Osteoblast (primary cell): ENCODE data around the gene KNL1. TPM values are rescaled to one million over a fixed set of nuclear protein-coding genes. Genes with fewer than 3 reads are reported as not detected.
"Not testable (repeated sequence)": the region's sequence is repeated elsewhere in the genome, so short reads cannot be mapped to it uniquely, and the experiment has no call there.

Experiments used
- DNase-seq: peaks from one replicate; pipeline ENCODE4 v3.0.0; 2011; ENCODE audit warnings: low spot score, mixed read lengths; ENCODE audit not compliant: insufficient read length; ENCODE audit errors: missing footprints
- H2AFZ ChIP-seq: 2 replicates; pipeline ENCODE4 v1.6.0; 2011; ENCODE audit warnings: mild to moderate bottlenecking, low read length
- H3K27ac ChIP-seq: 2 replicates; pipeline ENCODE4 v1.5.1; 2011; ENCODE audit warnings: mild to moderate bottlenecking, low read depth, low read length, moderate library complexity
- H3K27me3 ChIP-seq: 2 replicates; pipeline ENCODE4 v1.6.0; 2012; ENCODE audit warnings: mild to moderate bottlenecking, control low read depth, inconsistent platforms, low read length, moderate library complexity; ENCODE audit not compliant: insufficient read depth
- H3K36me3 ChIP-seq: 2 replicates; pipeline ENCODE4 v1.5.1; 2011; ENCODE audit warnings: mild to moderate bottlenecking, low read length, control low read depth, moderate library complexity; ENCODE audit not compliant: insufficient read depth
- H3K4me1 ChIP-seq: 2 replicates; pipeline ENCODE4 v1.5.1; 2011; ENCODE audit warnings: mild to moderate bottlenecking, low read length, control low read depth, moderate library complexity; ENCODE audit not compliant: insufficient read depth
- H3K4me2 ChIP-seq: 2 replicates; pipeline ENCODE4 v1.6.0; 2011; ENCODE audit warnings: mild to moderate bottlenecking, low read length; ENCODE audit not compliant: insufficient read depth
- H3K4me3 ChIP-seq: fragments of 200-600 bp; sonication (generic); 3 replicates; pipeline ENCODE4 v1.5.1; 2012; ENCODE audit warnings: mild to moderate bottlenecking, low read length, inconsistent platforms; ENCODE audit not compliant: insufficient read depth
- H3K79me2 ChIP-seq: 2 replicates; pipeline ENCODE4 v1.6.0; 2012; ENCODE audit warnings: mild to moderate bottlenecking, low read length, control low read depth, inconsistent platforms; ENCODE audit not compliant: insufficient read depth
- H3K9me3 ChIP-seq: 2 replicates; pipeline ENCODE4 v1.5.1; 2011; ENCODE audit warnings: low read depth, low read length, control low read depth
- H4K20me1 ChIP-seq: 2 replicates; pipeline ENCODE4 v1.6.0; 2012; ENCODE audit warnings: mild to moderate bottlenecking, low read length, control low read depth; ENCODE audit not compliant: insufficient read depth
- total RNA-seq: library from RNA; depleted of rRNA; stranded (reverse); fragments of >200 nt; gene quantifications from 2 replicates; pipeline ENCODE4 v1.2.3, GENCODE V29; 2012
- TF ChIP-seq, protein P1 (sequence below): IDR thresholded peaks from 2 replicates; pipeline ENCODE4 v1.5.1; 2011; ENCODE audit warnings: mild to moderate bottlenecking, low read depth, low read length, moderate library complexity; ENCODE audit errors: extremely low read depth

Gene KNL1
- total RNA-seq, 1 donor = 3.6 TPM

DNA sequence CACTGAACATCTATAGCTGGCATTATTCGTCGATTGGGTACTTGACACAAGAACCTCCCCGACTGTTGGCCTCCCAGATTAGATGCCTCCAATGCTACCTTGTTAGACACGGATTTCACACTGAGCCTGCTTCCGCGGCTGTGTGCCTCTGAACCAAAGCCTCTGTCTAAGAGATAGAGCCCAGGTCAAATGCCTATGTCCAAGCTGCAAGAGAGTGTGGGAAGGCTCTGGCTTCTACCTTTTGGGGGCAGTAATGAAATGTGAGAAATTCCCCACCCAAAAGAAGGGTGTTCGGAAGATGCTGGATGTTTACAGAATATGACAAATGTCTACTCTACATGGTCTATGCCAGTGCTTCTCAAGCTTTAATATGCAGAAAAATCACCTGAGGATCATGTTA, 26.9 kb upstream of the KNL1 start:
- H3K4me2 ChIP-seq = no peak overlapping the region
- no peak for DNase-seq
- peaks cover 40% of the 10 kb centered on the region for H3K79me2 ChIP-seq
- TF ChIP-seq, protein P1, sequence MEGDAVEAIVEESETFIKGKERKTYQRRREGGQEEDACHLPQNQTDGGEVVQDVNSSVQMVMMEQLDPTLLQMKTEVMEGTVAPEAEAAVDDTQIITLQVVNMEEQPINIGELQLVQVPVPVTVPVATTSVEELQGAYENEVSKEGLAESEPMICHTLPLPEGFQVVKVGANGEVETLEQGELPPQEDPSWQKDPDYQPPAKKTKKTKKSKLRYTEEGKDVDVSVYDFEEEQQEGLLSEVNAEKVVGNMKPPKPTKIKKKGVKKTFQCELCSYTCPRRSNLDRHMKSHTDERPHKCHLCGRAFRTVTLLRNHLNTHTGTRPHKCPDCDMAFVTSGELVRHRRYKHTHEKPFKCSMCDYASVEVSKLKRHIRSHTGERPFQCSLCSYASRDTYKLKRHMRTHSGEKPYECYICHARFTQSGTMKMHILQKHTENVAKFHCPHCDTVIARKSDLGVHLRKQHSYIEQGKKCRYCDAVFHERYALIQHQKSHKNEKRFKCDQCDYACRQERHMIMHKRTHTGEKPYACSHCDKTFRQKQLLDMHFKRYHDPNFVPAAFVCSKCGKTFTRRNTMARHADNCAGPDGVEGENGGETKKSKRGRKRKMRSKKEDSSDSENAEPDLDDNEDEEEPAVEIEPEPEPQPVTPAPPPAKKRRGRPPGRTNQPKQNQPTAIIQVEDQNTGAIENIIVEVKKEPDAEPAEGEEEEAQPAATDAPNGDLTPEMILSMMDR = peak; percentile 31
- H3K27ac ChIP-seq = no peak overlapping the region
- peaks cover 5% of the 10 kb centered on the region for H4K20me1 ChIP-seq
- peaks cover 15% of the 10 kb centered on the region for H3K36me3 ChIP-seq
- H3K27me3 ChIP-seq = no peaks in the 10 kb centered on the region
- H3K4me1 ChIP-seq = peaks cover 24% of the 10 kb centered on the region
- no peak overlapping the region for H3K4me3 ChIP-seq
- H2AFZ ChIP-seq = no peak overlapping the region
- H3K9me3 ChIP-seq = no peaks in the 10 kb centered on the region

DNA sequence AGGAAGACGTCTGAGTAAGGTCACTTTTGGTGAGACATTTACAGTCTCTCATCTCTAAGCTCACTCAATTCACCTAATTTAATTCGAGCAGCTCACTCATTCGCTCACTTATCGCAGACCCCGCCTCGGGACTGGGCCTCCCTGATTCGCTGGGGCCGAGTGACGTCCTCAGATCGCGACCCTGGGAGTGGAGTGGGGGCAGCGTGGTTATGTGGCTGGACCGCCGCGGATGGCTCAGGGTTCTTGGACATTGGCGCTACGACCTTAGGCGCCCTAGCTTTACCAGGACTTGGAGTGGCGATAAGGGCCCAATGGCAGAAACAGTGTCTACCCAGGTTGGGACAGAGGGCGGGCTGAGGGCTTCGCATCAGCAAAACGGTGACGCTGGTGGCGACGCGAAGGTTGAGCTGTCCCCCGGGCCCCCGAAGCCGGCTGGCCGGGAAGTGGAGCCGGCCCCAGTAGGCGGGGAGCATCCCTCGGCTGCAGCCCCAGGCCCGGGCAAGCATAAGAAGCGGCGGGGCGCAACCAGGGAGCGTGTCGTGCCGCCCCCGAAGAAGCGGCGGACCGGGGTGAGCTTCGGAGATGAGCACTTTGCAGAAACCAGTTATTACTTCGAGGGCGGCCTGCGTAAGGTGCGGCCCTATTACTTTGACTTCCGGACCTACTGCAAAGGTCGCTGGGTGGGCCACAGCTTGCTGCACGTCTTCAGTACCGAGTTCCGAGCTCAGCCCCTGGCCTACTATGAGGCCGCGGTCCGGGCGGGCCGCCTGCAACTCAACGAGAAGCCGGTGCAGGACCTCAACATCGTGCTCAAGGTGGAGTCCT, 24.7 kb upstream of the KNL1 start, which contains the start of gene RPUSD2:
RPUSD2 (plus strand) TSS at position 171 of the 825 bp plus-strand sequence; CDS start at position 210, 39 bp downstream.
- H3K4me3 ChIP-seq = peak within 1 kb of the TSS; percentile 81
- peak within 1 kb of the TSS; percentile 72 for H3K27ac ChIP-seq
- TF ChIP-seq, protein P1 = no peak
- no peaks in the 10 kb centered on the region for H3K27me3 ChIP-seq
- peaks cover 28% of the 10 kb centered on the region for H3K79me2 ChIP-seq
- peak within 1 kb of the TSS; percentile 92 for H2AFZ ChIP-seq
- H4K20me1 ChIP-seq = peaks cover 5% of the 10 kb centered on the region
- H3K4me1 ChIP-seq = peaks cover 20% of the 10 kb centered on the region
- DNase-seq = peak; percentile 97
- peak within 1 kb of the TSS; percentile 90 for H3K4me2 ChIP-seq
- H3K9me3 ChIP-seq = no peaks in the 10 kb centered on the region
- peaks cover 22% of the 10 kb centered on the region for H3K36me3 ChIP-seq

DNA sequence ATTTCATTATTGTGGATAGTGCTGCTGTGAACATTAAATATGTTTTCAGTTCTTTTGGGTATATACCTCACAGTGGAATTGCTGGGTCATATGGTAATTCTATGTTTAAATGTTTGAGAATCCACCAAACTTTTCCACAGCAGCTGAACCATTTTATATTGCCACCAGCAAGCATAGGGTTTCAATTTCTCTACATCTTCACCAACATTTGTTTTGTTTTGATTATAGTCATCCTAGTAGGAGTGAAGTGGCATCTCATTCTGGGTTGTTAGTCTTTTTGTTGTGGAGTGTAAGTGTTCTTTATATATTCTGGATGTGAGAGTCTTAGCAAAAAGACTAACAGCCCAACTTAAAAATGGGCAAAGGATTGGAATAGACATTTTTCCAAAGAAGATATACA, 18.9 kb upstream of the KNL1 start:
- Histone ChIP-seq H3K27ac (no peak overlapping the region), H2AFZ (no peak overlapping the region), H3K27me3 (no peaks in the 10 kb centered on the region), H3K9me3 (no peaks in the 10 kb centered on the region), H3K36me3 (peaks cover 24% of the 10 kb centered on the region), H4K20me1 (peaks cover 5% of the 10 kb centered on the region), H3K4me2 (no peak overlapping the region), H3K4me1 (peaks cover 7% of the 10 kb centered on the region), H3K79me2 (peaks cover 15% of the 10 kb centered on the region), H3K4me3 (no peak overlapping the region)
- no peak for DNase-seq
- TF ChIP-seq, protein P1 = no peak

DNA sequence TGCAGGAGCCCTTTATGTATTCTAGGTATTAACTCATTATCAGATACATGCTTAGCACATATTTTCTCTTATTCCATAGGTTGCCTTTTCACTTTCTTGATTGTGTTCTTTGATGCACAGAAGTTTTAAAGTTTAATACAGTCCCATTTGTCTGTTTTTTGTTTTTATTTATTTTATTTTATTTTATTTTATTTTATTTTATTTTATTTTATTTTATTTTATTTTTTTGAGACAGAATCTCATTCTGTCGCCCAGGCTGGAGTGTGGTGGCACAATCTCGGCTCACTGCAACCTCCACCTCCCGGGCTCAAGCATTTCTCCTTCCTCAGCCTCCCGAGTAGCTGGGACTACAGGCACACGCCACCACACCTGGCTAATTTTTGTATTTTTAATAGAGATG, 17.1 kb upstream of the KNL1 start:
- H3K4me3 ChIP-seq, H3K79me2 ChIP-seq, H3K4me1 ChIP-seq, H3K27me3 ChIP-seq, H3K4me2 ChIP-seq, H3K27ac ChIP-seq, H3K9me3 ChIP-seq, H4K20me1 ChIP-seq, H2AFZ ChIP-seq, DNase-seq: not testable (repeated sequence)
- peaks cover 16% of the 10 kb centered on the region for H3K36me3 ChIP-seq
